Measurements from ENCODE around the gene DNAI7. TPM values are rescaled to one million over a fixed set of nuclear protein-coding genes. Genes with fewer than 3 reads are reported as not detected.

The DNAI7 gene
- total RNA-seq, 2 experiments from 2014 or later = 0.36 TPM; not detected in 1

DNA sequence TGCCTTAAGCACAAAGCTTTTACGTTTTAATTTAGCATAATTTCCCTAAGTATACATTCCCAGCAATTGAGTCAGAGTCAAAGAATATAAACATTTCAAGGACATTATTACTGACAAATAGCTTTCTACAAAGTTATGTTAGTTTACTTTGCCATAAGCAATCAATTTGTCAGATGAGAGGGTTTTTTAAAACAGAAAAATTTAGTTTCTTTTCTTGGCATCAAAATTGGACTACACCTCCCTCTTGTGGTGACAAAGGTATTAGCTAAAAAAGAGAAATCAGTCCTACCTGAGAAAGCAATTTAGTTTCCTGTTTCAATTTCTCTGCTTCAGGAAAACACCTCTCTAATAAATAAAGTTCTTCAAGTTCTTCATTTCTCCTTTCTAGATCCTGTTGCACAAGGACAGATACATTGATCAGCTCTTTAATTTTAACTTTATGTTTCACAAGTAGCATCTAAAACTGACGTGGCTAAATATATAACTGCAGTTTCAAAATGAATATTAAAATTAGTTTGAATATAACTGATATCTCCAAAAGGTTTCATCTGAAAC lies 39.9 kb downstream of the DNAI7 start:
- DNase-seq (peak in 3 of 14 experiments; percentile 66 to 71 (median 68)), ATAC-seq (ENCODE audit: poor library complexity) (peak; percentile 52)
- Mint-ChIP-seq H3K4me3 (peak overlapping the region; percentile 58), H3K36me3 (ENCODE audit: low read depth) (no peaks in the 10 kb centered on the region), H3K4me1 (ENCODE audit: low read depth) (peaks cover 7% of the 10 kb centered on the region), H3K9me3 (no peaks in the 10 kb centered on the region), H3K27me3 (no peaks in the 10 kb centered on the region), H3K27ac (no peak overlapping the region)
- no peaks in the 10 kb centered on the region for H3K36me3 ChIP-seq (ENCODE audit: insufficient read depth, low read length)
- H3K27ac ChIP-seq (ENCODE audit: low read depth in 1 of 2, low read length in 2 of 2) = no peak overlapping the region
- no peak overlapping the region for H3K4me3 ChIP-seq (ENCODE audit: low read length)
- no peaks in the 10 kb centered on the region for H3K4me1 ChIP-seq (ENCODE audit: insufficient read depth, low read length)
- POLR2A ChIA-PET = interaction anchor here (0.6 to 1.8 kb wide), 9 partner anchors 12 to 232 kb away, joined by 3 to 10 read pairs (median 4); partner anchors contain the start of genes DNAI7, ETFRF1 and KRAS
- peak; percentile 85 for TF ChIP-seq CTCF (IDR thresholded peaks at IDR 0.05)
- intact Hi-C loops (cut with DNase I, micrococcal nuclease) = loop anchor here (1.0 to 10.0 kb wide), 4 partner anchors 37 to 240 kb away; no protein-coding TSS in a partner anchor
- H3K9me3 ChIP-seq (ENCODE audit: control insufficient read depth in 1 of 2, insufficient read depth in 1 of 2, low read length in 2 of 2) = no peaks in the 10 kb centered on the region
- CTCF ChIA-PET = interaction anchor here (0.6 to 1.7 kb wide), 14 partner anchors 10 to 164 kb away, joined by 3 to 8 read pairs (median 4); partner anchors contain the start of genes DNAI7 and ETFRF1
- H3K27me3 ChIP-seq (ENCODE audit: control insufficient read depth in 1 of 2, insufficient read depth in 2 of 2, low read length in 2 of 2) = no peaks in the 10 kb centered on the region

GRCh38 chr12:25152055-25152454 lies 42.9 kb downstream of the DNAI7 start:
- Mint-ChIP-seq H3K36me3 (ENCODE audit: low read depth) (no peaks in the 10 kb centered on the region), H3K9me3 (no peaks in the 10 kb centered on the region), H3K27ac (no peak overlapping the region), H3K27me3 (no peaks in the 10 kb centered on the region), H3K4me3 (no peak overlapping the region), H3K4me1 (ENCODE audit: low read depth) (peaks cover 7% of the 10 kb centered on the region)
- Histone ChIP-seq H3K9me3 (ENCODE audit: control insufficient read depth in 1 of 2, insufficient read depth in 1 of 2, low read length in 2 of 2) (no peaks in the 10 kb centered on the region), H3K36me3 (ENCODE audit: insufficient read depth, low read length) (no peaks in the 10 kb centered on the region), H3K27me3 (ENCODE audit: control insufficient read depth in 1 of 2, insufficient read depth in 2 of 2, low read length in 2 of 2) (no peaks in the 10 kb centered on the region), H3K4me1 (ENCODE audit: insufficient read depth, low read length) (no peaks in the 10 kb centered on the region), H3K4me3 (ENCODE audit: low read length) (no peak overlapping the region), H3K27ac (ENCODE audit: low read depth in 1 of 2, low read length in 2 of 2) (no peak overlapping the region)
- DNase-seq (no peak), ATAC-seq (ENCODE audit: poor library complexity) (no peak)
- ChIA-PET POLR2A (interaction anchor here (0.6 kb wide), 1 partner anchor 11 kb away, joined by 4 read pairs; no protein-coding TSS in a partner anchor), CTCF (no interaction called here)
- TF ChIP-seq CTCF (IDR thresholded peaks at IDR 0.05) = no peak
- intact Hi-C loops (cut with DNase I, micrococcal nuclease) = loop anchor here in 1 of 2 experiments (10.0 kb wide), 1 partner anchor 243 kb away; no protein-coding TSS in a partner anchor

- H3K9me3 ChIP-seq (ENCODE audit: control insufficient read depth in 1 of 2, insufficient read depth in 1 of 2, low read length in 2 of 2) = no peaks in the 10 kb centered on the region
- no peak overlapping the region for H3K4me3 Mint-ChIP-seq
- H3K4me1 ChIP-seq (ENCODE audit: insufficient read depth, low read length) = no peaks in the 10 kb centered on the region
- peaks cover 7% of the 10 kb centered on the region for H3K4me1 Mint-ChIP-seq (ENCODE audit: low read depth)
- no peak for ATAC-seq (ENCODE audit: poor library complexity)
- H3K27ac Mint-ChIP-seq = no peak overlapping the region
- no peaks in the 10 kb centered on the region for H3K27me3 ChIP-seq (ENCODE audit: control insufficient read depth in 1 of 2, insufficient read depth in 2 of 2, low read length in 2 of 2)
- POLR2A ChIA-PET = interaction anchor here (0.6 kb wide), 1 partner anchor 11 kb away, joined by 4 read pairs; no protein-coding TSS in a partner anchor
- H3K27ac ChIP-seq (ENCODE audit: low read depth in 1 of 2, low read length in 2 of 2) = no peak overlapping the region
- no peak overlapping the region for H3K4me3 ChIP-seq (ENCODE audit: low read length)
- no peak for TF ChIP-seq CTCF (IDR thresholded peaks at IDR 0.05)
- no peaks in the 10 kb centered on the region for H3K36me3 Mint-ChIP-seq (ENCODE audit: low read depth)
- no peaks in the 10 kb centered on the region for H3K36me3 ChIP-seq (ENCODE audit: insufficient read depth, low read length)
- intact Hi-C loops (cut with DNase I, micrococcal nuclease) = loop anchor here in 1 of 2 experiments (10.0 kb wide), 1 partner anchor 243 kb away; no protein-coding TSS in a partner anchor
- H3K9me3 Mint-ChIP-seq = no peaks in the 10 kb centered on the region
- H3K27me3 Mint-ChIP-seq = no peaks in the 10 kb centered on the region
- no peak for DNase-seq
- CTCF ChIA-PET = no interaction called here
Observed at GRCh38 chr12:25151476-25151875, 43.5 kb downstream of the DNAI7 start.
